GM21717 (cell line): ENCODE data around the gene DOCK1.
"Not testable (repeated sequence)": the region's sequence is repeated elsewhere in the genome, so short reads cannot be mapped to it uniquely, and the experiment has no call there.

Source experiments
- ATAC-seq: cut with Tn5 transposase; IDR thresholded peaks from one replicate; pipeline ENCODE4 v1.9.1; 2021; ENCODE audit warnings: mild to moderate bottlenecking, moderate library complexity; ENCODE audit not compliant: unreplicated experiment

The DOCK1 gene

DNA sequence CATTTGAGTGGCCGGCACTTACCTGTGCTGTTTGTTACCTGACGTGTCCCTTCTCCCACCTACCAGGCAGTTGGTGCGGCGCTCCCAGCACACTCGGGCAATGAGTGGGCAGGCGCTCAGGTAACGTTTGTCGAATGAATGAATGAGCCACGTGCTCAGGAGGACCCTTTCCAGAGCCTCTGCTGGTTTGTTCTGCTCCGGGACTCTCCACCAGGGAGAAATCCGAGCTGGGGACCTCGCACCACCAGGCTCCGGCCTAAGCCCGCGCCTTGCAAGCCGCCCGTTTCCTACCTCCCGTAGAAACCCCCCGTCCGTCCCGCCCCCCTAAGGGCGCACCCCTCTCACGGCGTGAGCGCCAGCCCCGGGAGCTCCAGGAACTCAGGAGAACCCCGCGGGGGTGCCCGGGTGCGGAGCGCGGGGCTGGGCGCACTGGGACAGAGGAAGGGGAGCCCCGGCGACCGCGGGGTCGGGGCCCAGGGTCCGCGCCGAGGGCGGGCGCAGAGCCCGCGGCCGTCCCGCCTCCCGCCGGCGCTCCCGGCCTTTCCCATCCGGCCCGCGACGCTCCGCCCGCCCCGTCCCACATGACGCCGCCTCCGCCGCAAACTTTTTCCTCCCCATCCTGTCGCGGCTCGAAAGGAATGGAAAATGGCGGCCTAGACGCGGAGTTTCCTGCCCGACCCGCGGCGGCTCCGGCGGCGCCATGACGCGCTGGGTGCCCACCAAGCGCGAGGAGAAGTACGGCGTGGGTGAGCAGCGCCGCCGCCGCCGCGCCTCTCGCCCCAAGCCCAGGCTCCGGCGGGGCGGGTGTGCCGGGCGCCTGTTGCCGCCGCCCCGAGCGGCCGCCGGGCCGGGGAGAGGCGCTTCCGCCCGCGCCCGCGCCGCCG, at the start of gene DOCK1:
DOCK1 (plus strand) TSS at position 611 of the 884 bp plus-strand sequence; CDS start at position 701, 90 bp downstream.
- ATAC-seq, result no peak

DNA sequence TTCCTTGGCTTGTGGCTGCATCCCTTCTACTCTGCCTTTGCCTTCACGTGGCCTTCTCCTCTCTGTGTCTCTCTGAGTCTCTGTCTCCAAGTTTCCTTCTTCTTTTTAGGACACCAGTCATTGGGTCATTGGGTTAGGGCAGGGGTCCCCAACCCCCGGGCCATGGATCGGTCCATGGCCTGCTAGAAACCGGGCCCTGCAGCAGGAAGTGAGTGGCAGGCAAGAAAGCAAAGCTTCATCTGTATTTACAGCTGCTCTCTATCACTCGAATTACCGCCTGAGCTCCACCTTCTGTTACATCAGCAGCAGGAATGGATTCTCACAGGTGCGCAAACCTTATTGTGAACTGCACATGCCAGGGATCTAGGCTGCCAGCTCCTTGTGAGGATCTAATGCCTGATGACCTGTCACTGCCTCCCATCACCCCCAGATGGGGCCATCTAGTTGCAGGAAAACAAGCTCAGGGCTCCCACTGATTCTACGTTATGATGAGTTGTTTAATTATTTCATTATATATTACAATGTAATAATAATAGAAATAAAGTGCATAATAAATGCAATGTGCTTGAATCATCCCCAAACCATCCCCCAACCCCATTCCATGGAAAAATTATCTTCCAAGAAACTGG, 47.9 kb upstream of the DOCK1 start:
- no peak for ATAC-seq

DNA sequence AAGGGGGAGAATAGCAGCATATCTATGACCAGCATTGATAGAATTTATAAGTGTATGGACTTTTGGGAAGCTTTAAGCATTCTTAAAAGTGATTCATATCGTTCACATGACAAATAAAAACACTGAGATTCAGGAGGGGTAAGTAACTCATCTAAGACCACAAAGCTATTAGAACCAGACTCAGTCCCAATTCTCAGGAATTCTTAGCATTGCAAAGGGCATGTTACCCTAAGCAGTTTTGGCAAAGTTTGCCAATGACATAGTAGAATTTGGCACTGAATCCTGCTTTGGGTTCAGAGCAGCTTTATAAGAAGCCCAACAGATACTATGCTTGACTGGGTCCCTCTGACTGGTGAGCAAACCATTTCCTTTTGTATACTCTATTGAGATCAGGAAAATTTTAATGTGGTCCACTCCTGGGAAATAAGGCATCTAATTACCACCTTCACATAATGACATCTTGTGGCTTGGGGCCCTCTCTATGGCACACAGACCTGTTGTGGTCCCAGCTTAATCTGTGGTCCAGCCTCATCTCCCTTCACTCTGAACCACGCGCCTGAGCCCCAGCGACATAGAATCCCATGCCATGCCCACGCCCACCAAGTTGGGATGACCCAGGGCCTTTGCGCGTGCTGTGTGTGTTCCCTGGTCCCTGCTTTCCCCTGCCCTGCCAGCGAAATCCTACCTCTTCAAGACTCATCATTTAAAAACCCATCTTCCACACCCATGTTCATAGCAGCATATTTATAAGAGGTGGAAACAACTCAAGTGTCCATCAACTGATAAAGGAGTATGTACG, 37.5 kb upstream of the DOCK1 start:
- ATAC-seq, result no peak

DNA sequence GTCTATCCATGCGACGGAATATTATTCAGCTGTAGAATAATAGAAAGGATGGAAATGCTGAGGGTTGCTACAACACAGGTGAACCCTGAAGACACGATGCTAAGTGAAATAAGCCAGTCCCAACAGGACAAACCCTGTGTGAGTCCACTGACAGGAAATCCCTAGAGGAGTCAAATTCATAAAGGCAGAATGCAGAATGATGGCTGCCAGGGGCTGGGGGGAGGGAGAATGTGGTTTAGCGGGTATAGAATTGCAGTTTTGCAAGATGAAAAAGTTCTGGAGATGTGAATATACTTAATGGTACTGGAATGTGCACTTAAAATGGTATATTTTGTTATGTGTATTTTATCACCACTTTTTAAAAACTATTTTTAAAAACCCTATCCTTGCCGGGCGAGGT, 36.9 kb upstream of the DOCK1 start:
- ATAC-seq, result no peak

DNA sequence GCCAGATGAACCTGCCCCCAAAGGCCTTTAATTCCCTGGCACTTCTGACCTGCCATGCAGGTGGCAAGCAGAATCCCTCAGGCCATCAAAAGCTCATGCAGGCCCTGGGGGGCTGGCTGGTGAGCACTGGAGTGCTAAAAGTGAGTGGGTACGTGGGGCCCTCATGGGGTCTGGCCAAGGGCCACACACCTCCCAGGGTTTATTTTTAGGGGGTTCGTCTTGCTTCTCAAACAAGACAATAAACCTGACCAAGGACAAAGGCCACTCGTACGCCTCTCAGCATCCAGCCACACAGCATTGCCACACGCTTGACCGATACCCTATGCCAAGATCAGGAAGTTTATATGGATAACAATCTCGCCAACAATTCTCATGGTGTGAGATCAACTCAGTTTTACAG, 33.1 kb upstream of the DOCK1 start:
- no peak for ATAC-seq

DNA sequence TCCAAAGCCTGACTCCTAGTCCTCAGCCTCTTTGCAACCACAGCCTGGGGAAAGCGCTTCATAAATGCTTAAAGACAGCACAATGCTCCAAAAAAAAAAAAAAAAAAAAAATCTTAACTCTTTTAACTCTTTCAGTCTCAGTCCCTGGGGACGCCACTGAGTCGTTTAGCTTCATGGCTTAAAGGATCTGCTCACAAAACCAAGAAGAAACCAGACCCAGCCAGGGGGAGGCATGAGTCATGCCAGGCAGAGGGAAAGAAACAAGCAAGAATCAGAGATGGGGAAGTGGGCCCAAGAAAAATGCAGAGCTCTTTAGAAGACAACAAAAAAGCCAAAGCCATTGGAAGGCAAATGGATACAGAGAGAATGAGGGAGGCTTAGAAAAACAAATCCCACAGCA, 32.5 kb upstream of the DOCK1 start:
- no peak for ATAC-seq

DNA sequence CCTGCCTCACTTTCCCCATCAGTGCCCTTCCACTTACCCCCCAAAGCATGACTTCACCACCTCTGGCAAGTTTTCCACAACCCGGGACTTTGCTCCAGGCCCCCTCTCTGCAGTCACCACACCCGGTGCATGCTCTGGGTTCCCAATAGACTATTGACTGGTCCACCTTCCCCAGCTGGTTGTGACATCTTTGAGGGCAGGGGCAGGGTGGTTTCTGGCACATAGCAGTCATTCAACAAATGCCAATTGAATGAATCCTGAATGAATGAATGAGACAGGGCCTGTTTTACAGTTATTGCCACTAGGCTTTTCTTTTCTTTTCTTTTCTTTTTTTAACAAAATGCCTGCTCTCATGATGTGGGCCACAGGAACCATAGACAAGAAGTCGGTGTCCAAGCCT, 28.8 kb upstream of the DOCK1 start:
- ATAC-seq, result no peak

DNA sequence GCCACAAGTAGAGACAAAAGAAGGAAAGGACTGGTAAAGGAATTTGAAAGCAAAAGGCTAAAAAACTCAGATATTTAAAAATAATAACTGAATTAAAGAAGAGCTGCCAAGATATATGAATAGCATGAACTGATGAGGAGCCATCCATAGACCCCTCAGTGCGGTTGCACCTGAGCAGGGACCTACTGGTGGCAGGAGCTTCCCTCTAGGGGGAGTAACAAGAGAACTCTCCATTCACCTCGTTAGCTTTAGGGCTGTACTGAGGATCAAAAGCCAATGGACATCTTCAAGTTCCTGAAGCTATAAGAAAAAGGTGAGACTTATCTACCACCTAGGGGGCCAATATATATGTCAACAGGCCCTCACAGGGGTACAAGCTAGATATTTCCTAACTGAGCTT, 27.8 kb upstream of the DOCK1 start:
- no peak for ATAC-seq

DNA sequence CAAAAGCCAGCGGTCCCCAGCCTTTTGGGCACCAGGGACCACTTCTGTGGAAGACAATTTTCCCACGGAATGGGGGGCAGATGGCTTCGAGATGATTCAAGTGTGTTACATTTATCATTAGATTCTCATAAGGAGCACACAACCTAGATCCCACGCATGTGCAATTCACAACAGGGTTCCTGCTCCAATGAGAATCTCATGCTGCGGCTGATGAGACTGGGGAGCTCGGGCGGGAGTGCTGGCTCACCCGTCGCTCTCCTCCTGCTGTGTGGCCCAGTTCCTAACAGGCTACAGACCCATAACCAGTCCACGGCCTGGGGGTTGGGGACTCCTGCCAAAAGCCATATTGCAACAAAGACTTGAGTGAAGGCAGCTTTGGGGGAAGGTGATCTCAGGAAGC, 26.6 kb upstream of the DOCK1 start:
- no peak for ATAC-seq

DNA sequence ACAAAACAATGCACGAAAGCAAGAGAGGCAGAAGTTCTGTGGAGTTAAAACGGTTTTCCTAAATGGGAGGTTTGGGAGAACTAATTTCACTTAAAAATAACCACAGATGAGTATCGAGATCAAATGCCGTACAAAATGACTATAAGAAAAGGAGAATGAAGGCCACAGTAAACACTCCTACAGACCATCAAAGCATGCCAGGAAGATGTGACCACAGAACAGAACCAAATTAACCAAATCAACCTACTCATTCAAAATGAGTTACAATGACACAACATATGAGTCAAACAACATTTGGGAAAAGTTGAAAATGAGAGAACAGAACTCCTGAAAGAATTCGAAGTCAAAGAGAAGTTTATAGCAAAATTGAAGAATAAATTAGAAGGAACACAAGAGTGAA, 24.3 kb upstream of the DOCK1 start:
- ATAC-seq, result no peak

DNA sequence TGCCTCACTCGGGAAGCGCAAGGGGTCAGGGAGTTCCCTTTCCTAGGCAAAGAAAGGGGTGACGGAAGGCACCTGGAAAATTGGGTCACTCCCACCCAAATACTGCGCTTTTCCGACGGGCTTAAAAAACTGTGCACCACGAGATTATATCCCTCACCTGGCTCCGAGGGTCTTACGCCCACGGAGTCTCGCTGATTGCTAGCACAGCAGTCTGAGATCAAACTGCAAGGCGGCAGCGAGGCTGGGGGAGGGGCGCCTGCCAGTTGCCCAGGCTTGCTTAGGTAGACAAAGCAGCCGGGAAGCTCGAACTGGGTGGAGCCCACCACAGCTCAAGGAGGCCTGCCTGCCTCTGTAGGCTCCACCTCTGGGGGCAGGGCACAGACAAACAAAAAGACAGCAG, 23.2 kb upstream of the DOCK1 start:
- not testable (repeated sequence) for ATAC-seq

DNA sequence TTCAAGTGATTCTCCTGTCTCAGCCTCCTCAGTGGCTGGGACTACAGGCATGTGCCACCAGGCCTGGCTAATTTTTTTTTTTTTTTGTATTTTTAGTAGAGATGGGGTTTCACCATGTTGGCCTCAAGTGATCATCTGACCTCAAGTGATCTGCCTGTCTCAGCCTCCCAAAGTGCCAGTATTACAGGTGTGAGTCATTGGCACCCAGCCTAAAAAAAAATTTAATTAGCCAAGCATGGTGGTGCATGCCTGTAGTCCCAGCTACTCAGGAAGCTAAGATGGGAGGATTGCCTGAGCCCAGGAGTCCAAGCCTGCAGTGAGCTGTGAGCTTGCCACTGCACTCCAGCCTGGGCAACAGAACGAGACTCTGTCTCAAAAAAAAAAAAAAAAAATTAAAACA, 16.8 kb upstream of the DOCK1 start:
- not testable (repeated sequence) for ATAC-seq

DNA sequence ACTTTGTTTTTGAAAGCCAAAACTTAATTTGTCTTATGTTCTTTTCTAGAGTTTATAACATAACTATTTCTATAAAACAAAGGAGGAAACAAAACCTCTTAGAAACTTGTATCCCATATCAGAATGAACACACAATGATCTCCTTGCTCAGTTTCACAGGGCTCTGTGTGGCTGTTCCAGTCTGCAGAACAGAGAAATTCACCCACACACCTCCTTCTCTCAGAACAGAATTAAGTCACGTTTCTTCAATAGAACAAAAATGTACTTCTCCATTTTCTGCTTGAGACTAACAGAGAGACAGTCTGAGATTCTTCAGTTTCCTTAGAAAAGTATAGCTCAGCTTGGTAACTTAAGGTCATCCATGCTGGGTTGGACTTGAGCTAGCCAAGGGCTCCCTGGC, 15.8 kb upstream of the DOCK1 start:
- ATAC-seq, result no peak

DNA sequence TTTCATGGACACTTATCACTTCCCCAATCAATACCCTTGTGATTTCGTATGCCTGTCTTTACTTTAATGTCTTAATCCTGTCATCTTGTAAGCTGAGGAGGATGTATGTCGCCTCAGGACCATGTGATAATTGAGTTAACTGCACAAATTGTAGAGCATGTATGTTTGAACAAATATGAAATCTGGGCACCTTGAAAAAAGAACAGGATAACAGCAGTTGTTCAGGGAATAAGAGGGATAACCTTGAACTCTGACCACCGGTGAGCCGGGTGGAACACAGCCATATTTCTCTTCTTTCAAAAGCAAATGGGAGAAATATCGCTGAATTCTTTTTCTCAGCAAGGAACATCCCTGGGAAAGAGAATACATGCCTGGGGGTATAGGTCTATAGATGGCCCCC, 14.4 kb upstream of the DOCK1 start:
- not testable (repeated sequence) for ATAC-seq

DNA sequence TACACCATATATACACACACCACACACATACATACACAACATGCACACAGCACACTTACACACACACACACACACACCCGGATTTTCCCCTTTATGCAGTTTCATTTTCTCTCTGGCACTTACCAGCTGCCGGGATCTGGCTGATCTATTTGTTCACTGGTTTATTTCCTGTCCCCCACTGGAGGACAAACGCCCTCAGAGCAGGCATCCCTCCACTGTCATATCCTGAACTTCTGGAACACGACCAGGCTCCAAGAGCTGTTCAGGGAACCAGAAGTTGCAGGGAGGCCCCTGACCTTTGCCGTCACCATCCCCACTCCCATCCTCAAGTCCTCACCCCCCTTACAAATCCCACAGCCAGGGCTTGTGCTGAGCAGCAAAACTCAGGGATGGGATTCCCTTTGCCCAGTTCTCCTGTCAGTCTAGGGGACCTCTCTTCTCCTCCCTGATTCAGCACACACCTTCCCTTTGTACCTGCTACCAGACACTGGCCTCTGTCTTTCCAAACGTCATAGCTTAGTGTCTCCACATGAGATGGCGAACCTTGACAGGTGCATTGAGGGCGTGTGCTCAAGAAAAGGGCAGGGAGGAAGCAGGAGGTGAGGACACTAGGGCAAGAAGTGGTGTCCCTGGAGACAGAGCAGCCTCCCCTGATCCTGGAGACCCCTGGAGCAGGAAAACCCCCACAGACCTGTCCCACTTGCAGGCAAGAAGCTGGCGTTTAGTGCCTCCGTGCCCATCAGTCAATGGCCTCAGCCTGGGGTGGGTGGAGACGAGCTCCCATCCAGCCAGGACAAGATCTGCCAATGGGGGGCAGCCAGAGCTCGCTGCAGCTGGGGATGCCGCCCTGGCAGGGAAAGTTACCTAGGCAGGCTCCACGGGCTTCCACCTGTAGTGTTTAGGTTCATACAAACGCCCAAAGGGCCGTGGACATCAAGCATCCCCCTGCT, 12.7 kb upstream of the DOCK1 start:
- ATAC-seq, result no peak

DNA sequence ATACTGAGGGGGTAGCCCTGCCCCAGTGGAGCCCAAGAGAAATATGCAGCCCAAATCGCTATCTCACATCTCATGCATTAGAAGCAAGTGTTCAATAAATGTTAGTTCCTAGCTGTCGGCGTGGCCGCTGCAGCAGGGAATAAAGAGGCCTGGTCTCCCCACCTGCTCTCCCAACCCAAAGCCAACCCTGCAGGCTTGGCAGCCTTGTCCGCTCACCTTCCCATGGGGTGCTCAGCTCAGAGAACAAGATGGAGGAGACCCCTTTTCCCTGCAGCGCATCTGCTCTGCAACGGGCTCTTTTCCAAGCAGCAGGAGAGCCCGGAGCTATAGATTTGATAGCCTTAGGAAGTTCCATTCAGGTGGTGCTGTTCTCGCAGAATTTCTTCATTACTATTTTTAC, 12.0 kb upstream of the DOCK1 start:
- ATAC-seq, result no peak

DNA sequence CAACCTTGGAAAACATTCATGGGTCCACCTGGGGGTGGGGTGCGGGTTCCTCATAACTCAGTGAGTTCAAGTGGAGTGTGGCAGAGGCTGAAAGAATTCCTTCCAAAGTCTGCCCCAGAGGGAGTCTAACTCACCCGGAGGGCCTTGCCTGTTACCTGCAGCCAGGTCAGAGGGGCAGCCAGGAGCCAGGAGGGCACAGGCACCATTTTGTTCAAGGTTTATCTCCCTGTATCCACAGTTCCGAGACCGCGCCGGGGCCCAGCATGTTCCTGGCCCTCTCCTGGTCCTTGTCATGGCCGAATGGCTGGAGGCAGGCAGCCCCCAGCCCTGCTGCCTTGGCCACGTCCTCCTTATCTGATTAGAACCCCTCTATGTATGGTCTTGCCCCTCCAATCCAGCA, 11.4 kb upstream of the DOCK1 start:
- no peak for ATAC-seq

DNA sequence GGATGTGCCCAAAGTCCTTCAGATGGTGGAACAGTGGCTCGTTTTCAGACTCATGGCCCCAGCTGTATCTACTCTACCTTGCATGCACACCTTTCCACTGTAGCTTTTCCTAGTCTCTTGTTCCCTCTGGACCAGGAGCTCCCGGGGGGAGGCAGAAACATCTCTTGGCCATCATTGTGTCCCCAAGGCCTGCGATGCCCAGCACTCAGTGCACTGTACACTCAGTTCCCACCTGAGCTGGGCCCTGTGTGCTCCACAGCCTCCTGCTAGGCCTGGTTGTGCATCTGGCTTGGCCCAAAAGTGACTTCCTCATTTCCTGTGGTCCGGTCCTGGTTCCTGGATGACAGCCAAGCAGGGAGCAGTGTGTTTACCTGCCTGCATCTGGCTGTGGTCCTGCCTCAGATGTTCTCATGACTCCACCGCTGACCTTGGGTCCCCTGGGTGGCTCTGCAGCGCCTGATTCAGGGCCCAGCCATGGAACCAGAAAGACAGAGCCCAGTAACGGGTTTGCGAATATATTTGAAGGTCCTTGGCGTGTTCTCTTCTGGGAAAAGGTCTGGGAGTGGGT, 9.9 kb upstream of the DOCK1 start:
- no peak for ATAC-seq

DNA sequence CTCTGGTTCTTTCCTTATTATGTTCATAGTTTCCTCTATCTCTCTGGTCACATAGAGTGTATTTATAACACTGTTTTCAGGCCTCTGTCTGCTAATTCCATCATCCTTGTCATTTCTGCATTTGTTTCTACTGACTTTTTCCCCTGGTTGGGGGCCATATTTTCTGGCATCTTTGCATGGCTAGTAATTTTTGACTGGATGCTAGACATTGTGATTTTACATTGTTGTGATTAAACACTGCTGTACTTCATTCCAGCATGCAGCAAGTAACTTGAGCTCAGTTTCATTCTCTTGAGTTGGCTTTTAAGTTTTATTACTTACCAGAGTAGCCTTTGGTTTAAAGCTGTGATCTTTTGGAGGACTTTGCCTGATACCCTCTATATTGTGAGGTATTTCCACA, 6.8 kb upstream of the DOCK1 start:
- ATAC-seq, result no peak

DNA sequence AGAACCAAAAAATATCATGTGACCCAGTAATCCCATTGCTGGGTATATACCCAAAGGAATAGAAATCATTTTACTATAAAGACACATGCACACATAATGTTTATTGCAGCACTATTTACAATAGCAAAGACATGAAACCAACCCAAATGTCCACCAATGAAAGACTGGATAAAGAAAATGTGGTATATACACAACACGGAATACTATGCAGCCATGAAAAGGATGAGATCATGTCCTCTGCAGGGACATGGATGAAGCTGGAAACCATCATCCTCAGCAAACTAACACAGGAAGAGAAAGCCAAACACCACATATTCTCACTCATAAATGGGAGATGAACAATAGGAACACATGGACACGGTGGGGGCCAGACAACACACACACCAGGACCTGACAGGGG, 5.7 kb upstream of the DOCK1 start:
- not testable (repeated sequence) for ATAC-seq
